Measurements from ENCODE around the gene TLR9.

- TF ChIP-seq POLR2A (IDR thresholded peaks at IDR 0.05) (no peak), CTCF (IDR thresholded peaks at IDR 0.05) (no peak)
These were observed 22.7 kb upstream of the TLR9 start for GRCh38 chr3:52248165-52248541.
